Cardiac muscle cell (in vitro differentiated cells and primary cell): ENCODE measurements around the gene NEUROD1. TPM values are rescaled to one million over a fixed set of nuclear protein-coding genes. Genes with fewer than 3 reads are reported as not detected.

Experiments
- DNase-seq, 2 donors: peaks; one replicate each; pipeline versions ENCODE4 v3.0.0 to v3.0.0-alpha.2; 2010 to 2017; ENCODE audit warnings: low read depth in 1 of 2, low spot score in 1 of 2
- H3K27ac ChIP-seq: fragments of 200-600 bp; sonication (generic); 2 replicates; pipeline ENCODE4 v1.5.1; 2016
- H3K27me3 ChIP-seq: fragments of 200-600 bp; sonication (generic); 2 replicates; pipeline ENCODE4 v1.6.0; 2016; ENCODE audit warnings: control low read depth
- H3K36me3 ChIP-seq: fragments of 200-600 bp; sonication (generic); 2 replicates; pipeline ENCODE4 v1.5.1; 2016; ENCODE audit warnings: control low read depth
- H3K4me1 ChIP-seq: fragments of 200-600 bp; sonication (generic); 2 replicates; pipeline ENCODE4 v1.8.1; 2017; ENCODE audit warnings: low read depth, mild to moderate bottlenecking, mixed run types
- H3K4me3 ChIP-seq: fragments of 200-600 bp; sonication (generic); 2 replicates; pipeline ENCODE4 v1.5.1; 2016; ENCODE audit warnings: mild to moderate bottlenecking
- H3K9me3 ChIP-seq: fragments of 200-600 bp; sonication (generic); 2 replicates; pipeline ENCODE4 v1.5.1; 2017; ENCODE audit warnings: low read depth, mild to moderate bottlenecking, control low read depth
- CTCF ChIP-seq: IDR thresholded peaks from 2 replicates; pipeline ENCODE4 v1.5.1; 2012; ENCODE audit warnings: low read depth, mild to moderate bottlenecking, low read length
- polyA plus RNA-seq: library from polyadenylated mRNA; unstranded; fragments of >200 nt; fragmentation: Nextera tagmentation; extraction: Ambion mirVana; gene quantifications from 2 replicates; pipeline ENCODE4 v1.2.1, GENCODE V29; 2016
- total RNA-seq: library from RNA; depleted of rRNA; stranded (reverse); fragments of >200 nt; gene quantifications from 2 replicates; pipeline ENCODE4 v1.2.3, GENCODE V29; 2016

NEUROD1 gene
- total and polyA plus RNA-seq, 2 experiments from 2014 or later = not detected

- peaks cover 22% of the 10 kb centered on the region for H3K27me3 ChIP-seq
- H3K4me3 ChIP-seq = no peak overlapping the region
- no peak for TF ChIP-seq CTCF
- DNase-seq = no peak
- no peaks in the 10 kb centered on the region for H3K36me3 ChIP-seq
- no peaks in the 10 kb centered on the region for H3K9me3 ChIP-seq
- no peak overlapping the region for H3K27ac ChIP-seq
- H3K4me1 ChIP-seq = no peaks in the 10 kb centered on the region
These were observed 37.2 kb downstream of the NEUROD1 start for GRCh38 chr2:181643151-181643550.

GRCh38 chr2:181642086-181642485 lies 38.2 kb downstream of the NEUROD1 start:
- DNase-seq = no peak
- Histone ChIP-seq H3K27ac (no peak overlapping the region), H3K9me3 (no peaks in the 10 kb centered on the region), H3K36me3 (no peaks in the 10 kb centered on the region), H3K27me3 (peaks cover 19% of the 10 kb centered on the region), H3K4me3 (no peak overlapping the region), H3K4me1 (no peaks in the 10 kb centered on the region)
- TF ChIP-seq CTCF = no peak

GRCh38 chr2:181639686-181640085 lies 40.6 kb downstream of the NEUROD1 start:
- Histone ChIP-seq H3K36me3 (no peaks in the 10 kb centered on the region), H3K27me3 (peaks cover 19% of the 10 kb centered on the region), H3K9me3 (no peaks in the 10 kb centered on the region), H3K4me3 (no peak overlapping the region), H3K4me1 (no peaks in the 10 kb centered on the region), H3K27ac (no peak overlapping the region)
- no peak for DNase-seq
- TF ChIP-seq CTCF = no peak

- Histone ChIP-seq H3K4me3 (no peak overlapping the region), H3K27ac (no peak overlapping the region), H3K36me3 (no peaks in the 10 kb centered on the region), H3K4me1 (no peaks in the 10 kb centered on the region), H3K9me3 (no peaks in the 10 kb centered on the region), H3K27me3 (no peaks in the 10 kb centered on the region)
- no peak for TF ChIP-seq CTCF
- no peak for DNase-seq
These were observed 47.5 kb downstream of the NEUROD1 start for GRCh38 chr2:181632733-181633401.

- no peaks in the 10 kb centered on the region for H3K27me3 ChIP-seq
- H3K9me3 ChIP-seq = no peaks in the 10 kb centered on the region
- TF ChIP-seq CTCF = no peak
- H3K27ac ChIP-seq = no peak overlapping the region
- no peak overlapping the region for H3K4me3 ChIP-seq
- DNase-seq = no peak
- H3K36me3 ChIP-seq = no peaks in the 10 kb centered on the region
- no peaks in the 10 kb centered on the region for H3K4me1 ChIP-seq
These were observed 51.4 kb downstream of the NEUROD1 start for GRCh38 chr2:181628590-181629585.
